ENCODE data around the gene CCDC167. TPM values are rescaled to one million over a fixed set of nuclear protein-coding genes. Genes with fewer than 3 reads are reported as not detected.

Gene CCDC167
- total RNA-seq, 4 donors from 2014 or later, result 24.7 to 40.3 (median 26.6) TPM; not detected in 1

DNA sequence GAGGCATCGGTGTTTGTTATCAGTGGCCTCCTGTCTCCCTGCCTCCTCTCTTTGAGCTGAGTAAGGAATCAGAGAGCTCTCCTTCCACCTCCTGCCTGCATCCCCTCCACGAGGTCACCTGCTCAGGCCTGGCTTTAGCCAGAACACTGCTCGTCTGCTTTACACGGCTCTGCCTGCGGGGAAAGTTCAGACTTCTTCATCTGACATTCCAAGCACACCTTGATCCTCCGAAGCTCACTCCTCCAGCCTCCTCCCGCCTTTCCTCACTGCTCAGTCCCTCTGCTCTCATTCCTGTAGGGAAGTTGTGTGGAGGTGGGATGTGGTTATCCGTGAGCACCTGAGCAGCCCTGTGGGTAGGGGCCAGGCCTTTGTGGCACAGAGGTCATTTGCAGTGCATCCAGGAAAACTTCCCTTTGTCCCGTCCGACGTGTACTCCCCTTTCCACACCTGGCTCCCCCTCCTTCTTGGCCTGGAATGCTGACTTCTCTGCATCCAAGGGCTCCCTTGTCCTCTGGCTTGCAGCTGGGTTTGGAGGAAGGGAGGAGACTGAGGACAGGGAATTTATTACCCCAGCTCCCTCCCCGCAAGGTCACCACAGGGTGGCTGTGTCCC is 12.8 kb upstream of the CCDC167 start:
- no peaks in the 10 kb centered on the region for H3K36me3 ChIP-seq
- 55 to 61% methylated on average over 12 of the region's 12 CpGs for WGBS, 2 donors
- TF ChIP-seq POLR2A (IDR thresholded peaks at IDR 0.05), result no peak
- TF ChIP-seq, protein P1, sequence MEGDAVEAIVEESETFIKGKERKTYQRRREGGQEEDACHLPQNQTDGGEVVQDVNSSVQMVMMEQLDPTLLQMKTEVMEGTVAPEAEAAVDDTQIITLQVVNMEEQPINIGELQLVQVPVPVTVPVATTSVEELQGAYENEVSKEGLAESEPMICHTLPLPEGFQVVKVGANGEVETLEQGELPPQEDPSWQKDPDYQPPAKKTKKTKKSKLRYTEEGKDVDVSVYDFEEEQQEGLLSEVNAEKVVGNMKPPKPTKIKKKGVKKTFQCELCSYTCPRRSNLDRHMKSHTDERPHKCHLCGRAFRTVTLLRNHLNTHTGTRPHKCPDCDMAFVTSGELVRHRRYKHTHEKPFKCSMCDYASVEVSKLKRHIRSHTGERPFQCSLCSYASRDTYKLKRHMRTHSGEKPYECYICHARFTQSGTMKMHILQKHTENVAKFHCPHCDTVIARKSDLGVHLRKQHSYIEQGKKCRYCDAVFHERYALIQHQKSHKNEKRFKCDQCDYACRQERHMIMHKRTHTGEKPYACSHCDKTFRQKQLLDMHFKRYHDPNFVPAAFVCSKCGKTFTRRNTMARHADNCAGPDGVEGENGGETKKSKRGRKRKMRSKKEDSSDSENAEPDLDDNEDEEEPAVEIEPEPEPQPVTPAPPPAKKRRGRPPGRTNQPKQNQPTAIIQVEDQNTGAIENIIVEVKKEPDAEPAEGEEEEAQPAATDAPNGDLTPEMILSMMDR (IDR thresholded peaks at IDR 0.05), result no peak
- no peaks in the 10 kb centered on the region for H3K27me3 ChIP-seq
- peaks cover 9 to 11% of the 10 kb centered on the region in 2 donors for H3K4me1 ChIP-seq
- H3K27ac ChIP-seq, result no peak overlapping the region
- intact Hi-C loops (cut with DNase I), result no loop called here
- H3K4me3 ChIP-seq (replicated peaks in 1 of 3), result no peak overlapping the region
- DNase-seq, result no peak
- H3K9me3 ChIP-seq, result no peaks in the 10 kb centered on the region

DNA sequence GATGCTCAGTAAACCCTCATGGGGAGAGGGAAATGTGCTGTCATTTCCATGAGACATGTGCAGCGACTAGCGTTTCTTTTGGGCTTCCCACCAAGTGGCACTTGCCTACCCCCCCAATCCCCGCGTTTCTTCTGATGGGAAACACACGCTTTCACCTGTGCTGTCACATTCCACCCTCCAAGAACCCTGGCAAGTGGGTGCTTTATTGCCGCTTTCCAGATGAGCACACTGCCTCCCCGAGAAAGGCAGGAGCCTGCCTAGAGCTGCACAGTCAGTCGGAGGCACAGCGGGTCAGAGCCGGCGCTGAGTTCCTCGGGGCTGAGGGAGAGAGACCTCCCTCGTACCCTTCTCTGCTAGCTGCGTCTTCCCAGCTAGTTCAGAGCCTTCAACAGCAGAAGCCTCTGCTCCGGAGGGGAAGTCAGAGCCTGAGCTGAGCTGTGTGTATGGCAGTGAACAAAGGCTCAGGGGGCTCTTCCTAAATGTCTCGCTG is 12.3 kb upstream of the CCDC167 start:
- TF ChIP-seq, protein P1 (IDR thresholded peaks at IDR 0.05), result no peak
- no peak for TF ChIP-seq POLR2A (IDR thresholded peaks at IDR 0.05)
- 34 to 46% methylated on average over 15 to 16 of the region's 16 CpGs for WGBS, 2 donors
- DNase-seq, result no peak
- no peak overlapping the region for H3K4me3 ChIP-seq (replicated peaks in 1 of 3)
- H3K27ac ChIP-seq, result no peak overlapping the region
- no peaks in the 10 kb centered on the region for H3K36me3 ChIP-seq
- no peaks in the 10 kb centered on the region for H3K27me3 ChIP-seq
- no peaks in the 10 kb centered on the region for H3K9me3 ChIP-seq
- H3K4me1 ChIP-seq, result peaks cover 9 to 11% of the 10 kb centered on the region in 2 donors
- intact Hi-C loops (cut with DNase I), result no loop called here

DNA sequence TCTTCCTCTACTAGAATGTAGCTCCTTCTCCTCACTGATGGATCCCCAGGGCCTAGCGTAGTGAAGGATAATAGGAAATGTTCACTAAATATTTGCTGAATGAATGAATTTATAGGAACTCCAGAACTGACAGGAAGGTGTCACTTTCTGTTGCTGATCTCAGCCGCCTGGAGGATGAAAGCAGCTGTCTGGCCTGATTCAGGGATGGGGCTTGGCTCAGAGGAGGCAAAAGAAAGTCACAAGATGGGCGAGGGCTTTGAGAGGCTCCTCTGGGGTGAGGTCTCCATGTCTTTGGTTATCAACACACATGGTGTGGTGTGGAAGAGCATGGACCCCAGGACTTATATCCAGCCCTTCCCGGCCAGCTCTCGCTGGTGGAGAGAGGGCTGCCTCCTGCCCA is 11.5 kb upstream of the CCDC167 start:
- intact Hi-C loops (cut with DNase I), result no loop called here
- no peak for DNase-seq
- TF ChIP-seq, protein P1 (IDR thresholded peaks at IDR 0.05), result no peak
- Histone ChIP-seq H3K27me3 (no peaks in the 10 kb centered on the region), H3K4me1 (peaks cover 7% of the 10 kb centered on the region in 2 donors), H3K4me3 (replicated peaks in 1 of 3) (no peak overlapping the region), H3K36me3 (no peaks in the 10 kb centered on the region), H3K27ac (no peak overlapping the region), H3K9me3 (no peaks in the 10 kb centered on the region)
- WGBS, 2 donors, result 88 to 92% methylated on average over 5 of the region's 5 CpGs

DNA sequence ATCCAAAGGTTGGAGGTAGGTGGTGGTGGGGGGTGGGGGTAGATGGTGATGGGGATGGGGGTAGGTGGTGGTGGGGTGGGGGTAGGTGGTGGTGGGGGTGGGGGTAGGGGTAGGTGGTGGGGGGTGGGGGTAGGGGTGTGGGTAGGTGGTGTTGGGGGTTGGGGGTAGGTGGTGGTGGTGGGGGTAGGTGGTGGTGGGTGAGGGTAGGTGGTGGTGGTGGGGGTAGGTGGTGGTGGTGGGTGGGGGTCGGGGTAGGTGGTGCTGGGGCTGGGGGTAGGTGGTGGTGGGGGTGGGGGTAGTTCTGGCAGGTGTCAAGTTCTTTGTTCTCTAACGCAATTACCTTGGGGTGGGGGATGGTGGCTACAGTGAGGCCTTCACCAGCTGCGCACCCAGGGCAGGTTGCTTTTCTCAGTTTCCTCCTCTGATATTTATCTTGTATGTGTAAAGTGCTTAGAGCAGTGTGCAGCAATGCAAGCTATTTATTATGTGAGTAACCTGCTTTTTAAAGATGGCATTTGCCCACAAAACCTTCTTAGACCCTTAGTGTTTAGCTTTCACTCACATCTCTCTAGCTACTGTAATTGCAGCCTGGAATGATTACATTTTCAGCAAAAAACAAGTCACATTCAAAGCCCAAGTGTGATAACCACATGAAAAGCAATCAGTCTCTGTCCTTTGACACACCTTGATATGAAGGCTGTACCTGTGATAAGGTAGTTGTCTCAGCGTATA is 8.2 kb upstream of the CCDC167 start:
- Histone ChIP-seq H3K4me3 (replicated peaks in 1 of 3) (no peak overlapping the region), H3K36me3 (no peaks in the 10 kb centered on the region), H3K9me3 (no peaks in the 10 kb centered on the region), H3K27ac (no peak overlapping the region), H3K27me3 (no peaks in the 10 kb centered on the region), H3K4me1 (no peaks in the 10 kb centered on the region)
- intact Hi-C loops (cut with DNase I), result no loop called here
- WGBS, 2 donors, result 70 to 82% methylated on average over 2 to 4 of the region's 4 CpGs
- TF ChIP-seq, protein P1 (IDR thresholded peaks at IDR 0.05), result no peak
- no peak for TF ChIP-seq POLR2A (IDR thresholded peaks at IDR 0.05)
- DNase-seq, result no peak

DNA sequence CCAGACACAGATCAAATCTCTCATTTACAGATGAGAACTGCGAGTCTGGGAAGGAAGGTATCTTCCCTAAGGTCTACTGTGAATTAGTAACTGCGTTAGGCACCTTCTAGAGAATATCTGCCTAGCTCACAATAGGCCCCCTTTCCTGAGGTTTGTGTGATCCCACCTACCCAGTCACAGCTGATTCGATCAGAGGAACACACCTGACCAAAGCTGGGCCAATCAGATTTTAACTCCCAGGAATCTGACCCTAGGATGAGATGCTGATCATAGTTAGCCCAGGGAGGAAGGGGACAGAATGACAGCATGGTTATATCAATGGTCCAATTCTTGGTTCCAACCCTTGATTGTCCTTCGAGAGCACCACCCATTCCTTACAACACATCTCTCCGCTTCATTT is 7.4 kb upstream of the CCDC167 start:
- H3K27ac ChIP-seq, result no peak overlapping the region
- intact Hi-C loops (cut with DNase I), result no loop called here
- no peaks in the 10 kb centered on the region for H3K36me3 ChIP-seq
- no peaks in the 10 kb centered on the region for H3K4me1 ChIP-seq
- H3K9me3 ChIP-seq, result no peaks in the 10 kb centered on the region
- TF ChIP-seq, protein P1 (IDR thresholded peaks at IDR 0.05), result no peak
- no peak for TF ChIP-seq POLR2A (IDR thresholded peaks at IDR 0.05)
- H3K27me3 ChIP-seq, result no peaks in the 10 kb centered on the region
- WGBS, 2 donors, result 84 to 86% methylated on average over 5 of the region's 5 CpGs
- H3K4me3 ChIP-seq (replicated peaks in 1 of 3), result no peak overlapping the region
- DNase-seq, result no peak
